Epithelial cell of proximal tubule (primary cell): Measurements from ENCODE around the gene C1QTNF12. TPM values are rescaled to one million over a fixed set of nuclear protein-coding genes. Genes with fewer than 3 reads are reported as not detected.

Experiments
- DNase-seq: peaks from one replicate; pipeline ENCODE4 v3.0.0-alpha.2; 2011; ENCODE audit warnings: low read depth
- H3K4me3 ChIP-seq: 2 replicates; pipeline ENCODE4 v1.5.1; 2011; ENCODE audit warnings: low read depth, mild to moderate bottlenecking, low read length
- CTCF ChIP-seq: conservative IDR thresholded peaks from 2 replicates; pipeline ENCODE4 v1.5.1; 2012; ENCODE audit warnings: low read depth, mild to moderate bottlenecking, low read length
- total RNA-seq: library from RNA; depleted of rRNA; stranded (reverse); fragments of >200 nt; gene quantifications from 2 replicates; pipeline ENCODE4 v1.2.3, GENCODE V29; 2015

Gene C1QTNF12
- total RNA-seq, 1 donor from 2014 or later = 5.1 TPM

GRCh38 chr1:1280782-1281481 is 34.4 kb upstream of the C1QTNF12 start:
- no peak for TF ChIP-seq CTCF
- H3K4me3 ChIP-seq = no peak overlapping the region
- DNase-seq = no peak

- no peak for TF ChIP-seq CTCF
- H3K4me3 ChIP-seq = no peak overlapping the region
- no peak for DNase-seq
Measured at GRCh38 chr1:1279028-1279427, 32.5 kb upstream of the C1QTNF12 start.

GRCh38 chr1:1278620-1279019 is 32.1 kb upstream of the C1QTNF12 start:
- no peak for DNase-seq
- no peak overlapping the region for H3K4me3 ChIP-seq
- TF ChIP-seq CTCF = no peak

GRCh38 chr1:1275836-1276235 is 29.3 kb upstream of the C1QTNF12 start:
- no peak for TF ChIP-seq CTCF
- H3K4me3 ChIP-seq = no peak overlapping the region
- no peak for DNase-seq

GRCh38 chr1:1274931-1275431 is 28.5 kb upstream of the C1QTNF12 start:
- no peak for TF ChIP-seq CTCF
- no peak for DNase-seq

GRCh38 chr1:1274299-1274930 is 27.9 kb upstream of the C1QTNF12 start:
- DNase-seq = no peak
- peak overlapping the region; percentile 73 for H3K4me3 ChIP-seq
- TF ChIP-seq CTCF = no peak

More at GRCh38 chr1:1274931-1275431, 28.5 kb upstream of the C1QTNF12 start:
- H3K4me3 ChIP-seq = peak overlapping the region; percentile 73
